Measurements from ENCODE around the gene RXRA. TPM values are rescaled to one million over a fixed set of nuclear protein-coding genes. Genes with fewer than 3 reads are reported as not detected.

Gene RXRA
- total and polyA plus RNA-seq, 2 of the 13 experiments (the other 11 are each of a cell fraction or from before 2014, with no cell fraction given), result 18.9 to 29.2 TPM

DNA sequence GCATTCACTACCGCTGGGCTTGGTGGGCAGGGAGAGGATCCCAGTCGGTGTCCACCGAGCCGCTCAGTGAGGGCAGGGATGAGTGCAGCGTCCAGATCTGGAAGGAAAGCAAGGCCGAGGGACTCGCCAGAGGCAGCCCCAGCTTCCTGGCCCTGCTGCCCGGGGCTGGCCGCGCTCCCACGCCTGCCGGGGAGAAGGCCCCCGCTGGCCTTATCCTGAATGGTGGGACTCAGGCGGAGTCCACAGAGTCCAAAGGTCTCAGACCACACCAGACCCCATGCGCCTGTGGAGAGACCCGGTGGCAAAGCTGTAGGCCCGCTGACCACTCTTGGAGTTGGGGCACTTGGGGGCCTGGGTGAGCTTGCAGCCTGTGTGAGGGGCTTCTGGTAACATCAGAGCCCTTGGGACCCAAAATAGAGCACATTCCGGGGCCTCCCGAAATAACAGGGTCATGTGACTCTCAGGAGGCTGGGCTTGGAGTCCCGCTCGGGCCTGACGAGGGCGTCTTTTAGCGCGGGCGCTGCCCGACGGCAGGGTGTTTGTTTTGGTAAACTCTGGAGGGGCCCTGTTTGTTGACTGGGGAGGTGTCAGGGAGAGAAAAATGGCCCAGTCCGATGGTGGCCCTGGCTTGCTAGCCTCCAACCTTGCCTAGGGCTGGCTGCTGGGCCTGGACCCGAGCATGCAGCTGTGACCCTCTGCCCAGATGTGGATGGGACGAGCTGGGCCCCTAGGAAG, 2.8 kb downstream of the RXRA start (continued):
- TF ChIP-seq, protein P1, sequence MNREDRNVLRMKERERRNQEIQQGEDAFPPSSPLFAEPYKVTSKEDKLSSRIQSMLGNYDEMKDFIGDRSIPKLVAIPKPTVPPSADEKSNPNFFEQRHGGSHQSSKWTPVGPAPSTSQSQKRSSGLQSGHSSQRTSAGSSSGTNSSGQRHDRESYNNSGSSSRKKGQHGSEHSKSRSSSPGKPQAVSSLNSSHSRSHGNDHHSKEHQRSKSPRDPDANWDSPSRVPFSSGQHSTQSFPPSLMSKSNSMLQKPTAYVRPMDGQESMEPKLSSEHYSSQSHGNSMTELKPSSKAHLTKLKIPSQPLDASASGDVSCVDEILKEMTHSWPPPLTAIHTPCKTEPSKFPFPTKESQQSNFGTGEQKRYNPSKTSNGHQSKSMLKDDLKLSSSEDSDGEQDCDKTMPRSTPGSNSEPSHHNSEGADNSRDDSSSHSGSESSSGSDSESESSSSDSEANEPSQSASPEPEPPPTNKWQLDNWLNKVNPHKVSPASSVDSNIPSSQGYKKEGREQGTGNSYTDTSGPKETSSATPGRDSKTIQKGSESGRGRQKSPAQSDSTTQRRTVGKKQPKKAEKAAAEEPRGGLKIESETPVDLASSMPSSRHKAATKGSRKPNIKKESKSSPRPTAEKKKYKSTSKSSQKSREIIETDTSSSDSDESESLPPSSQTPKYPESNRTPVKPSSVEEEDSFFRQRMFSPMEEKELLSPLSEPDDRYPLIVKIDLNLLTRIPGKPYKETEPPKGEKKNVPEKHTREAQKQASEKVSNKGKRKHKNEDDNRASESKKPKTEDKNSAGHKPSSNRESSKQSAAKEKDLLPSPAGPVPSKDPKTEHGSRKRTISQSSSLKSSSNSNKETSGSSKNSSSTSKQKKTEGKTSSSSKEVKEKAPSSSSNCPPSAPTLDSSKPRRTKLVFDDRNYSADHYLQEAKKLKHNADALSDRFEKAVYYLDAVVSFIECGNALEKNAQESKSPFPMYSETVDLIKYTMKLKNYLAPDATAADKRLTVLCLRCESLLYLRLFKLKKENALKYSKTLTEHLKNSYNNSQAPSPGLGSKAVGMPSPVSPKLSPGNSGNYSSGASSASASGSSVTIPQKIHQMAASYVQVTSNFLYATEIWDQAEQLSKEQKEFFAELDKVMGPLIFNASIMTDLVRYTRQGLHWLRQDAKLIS (CRISPR knock-in tag; IDR thresholded peaks at IDR 0.05), result no peak
- TF ChIP-seq NBN (conservative IDR thresholded peaks at IDR 0.05), result no peak
- TF ChIP-seq ZNF30 (CRISPR knock-in tag; IDR thresholded peaks at IDR 0.05), result no peak
- TF ChIP-seq ZNF225 (CRISPR knock-in tag; IDR thresholded peaks at IDR 0.05), result no peak
- TF ChIP-seq MEF2D (CRISPR knock-in tag; IDR thresholded peaks at IDR 0.05), result peak; percentile 88
- TF ChIP-seq FOSL1 (CRISPR knock-in tag; IDR thresholded peaks at IDR 0.05; ENCODE audit: borderline replicate concordance), result no peak
- TF ChIP-seq ZSCAN31 (CRISPR knock-in tag; IDR thresholded peaks at IDR 0.05; ENCODE audit: low read depth), result peak; percentile 84; the same call in 1 of the 2 replicates
- no peak for TF ChIP-seq SIX1 (CRISPR knock-in tag; IDR thresholded peaks at IDR 0.05; ENCODE audit: borderline replicate concordance)
- peak; percentile 10; the same call in 1 of the 2 replicates for TF ChIP-seq FOXO1 (CRISPR knock-in tag; IDR thresholded peaks at IDR 0.05)
- peak; percentile 53; the same call in 1 of the 2 replicates for TF ChIP-seq TOPORS (CRISPR knock-in tag; IDR thresholded peaks at IDR 0.05)
- TF ChIP-seq AGO1 (IDR thresholded peaks at IDR 0.05; ENCODE audit: low read depth, low read length, poor library complexity, severe bottlenecking), result peak; percentile 28
- TF ChIP-seq TBX2 (CRISPR knock-in tag; IDR thresholded peaks at IDR 0.05; ENCODE audit: borderline replicate concordance), result peak; percentile 83
- no peak for TF ChIP-seq SETDB1 (CRISPR knock-in tag; IDR thresholded peaks at IDR 0.05; ENCODE audit: borderline replicate concordance)
- TF ChIP-seq, protein P2, sequence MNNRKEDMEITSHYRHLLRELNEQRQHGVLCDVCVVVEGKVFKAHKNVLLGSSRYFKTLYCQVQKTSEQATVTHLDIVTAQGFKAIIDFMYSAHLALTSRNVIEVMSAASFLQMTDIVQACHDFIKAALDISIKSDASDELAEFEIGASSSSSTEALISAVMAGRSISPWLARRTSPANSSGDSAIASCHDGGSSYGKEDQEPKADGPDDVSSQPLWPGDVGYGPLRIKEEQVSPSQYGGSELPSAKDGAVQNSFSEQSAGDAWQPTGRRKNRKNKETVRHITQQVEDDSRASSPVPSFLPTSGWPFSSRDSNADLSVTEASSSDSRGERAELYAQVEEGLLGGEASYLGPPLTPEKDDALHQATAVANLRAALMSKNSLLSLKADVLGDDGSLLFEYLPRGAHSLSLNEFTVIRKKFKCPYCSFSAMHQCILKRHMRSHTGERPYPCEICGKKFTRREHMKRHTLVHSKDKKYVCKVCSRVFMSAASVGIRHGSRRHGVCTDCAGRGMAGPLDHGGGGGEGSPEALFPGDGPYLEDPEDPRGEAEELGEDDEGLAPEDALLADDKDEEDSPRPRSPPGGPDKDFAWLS (CRISPR knock-in tag; IDR thresholded peaks at IDR 0.05; ENCODE audit: borderline replicate concordance), result no peak
- no peak for TF ChIP-seq DNMT1 (CRISPR knock-in tag; IDR thresholded peaks at IDR 0.05)
- no peak for TF ChIP-seq ZNF331 (CRISPR knock-in tag; IDR thresholded peaks at IDR 0.05)
- TF ChIP-seq, protein P3, sequence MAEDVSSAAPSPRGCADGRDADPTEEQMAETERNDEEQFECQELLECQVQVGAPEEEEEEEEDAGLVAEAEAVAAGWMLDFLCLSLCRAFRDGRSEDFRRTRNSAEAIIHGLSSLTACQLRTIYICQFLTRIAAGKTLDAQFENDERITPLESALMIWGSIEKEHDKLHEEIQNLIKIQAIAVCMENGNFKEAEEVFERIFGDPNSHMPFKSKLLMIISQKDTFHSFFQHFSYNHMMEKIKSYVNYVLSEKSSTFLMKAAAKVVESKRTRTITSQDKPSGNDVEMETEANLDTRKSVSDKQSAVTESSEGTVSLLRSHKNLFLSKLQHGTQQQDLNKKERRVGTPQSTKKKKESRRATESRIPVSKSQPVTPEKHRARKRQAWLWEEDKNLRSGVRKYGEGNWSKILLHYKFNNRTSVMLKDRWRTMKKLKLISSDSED (CRISPR knock-in tag; IDR thresholded peaks at IDR 0.05), result no peak
- no peak for TF ChIP-seq ZNF432 (CRISPR knock-in tag; IDR thresholded peaks at IDR 0.05; ENCODE audit: borderline replicate concordance)
- TF ChIP-seq CEBPG (CRISPR knock-in tag; IDR thresholded peaks at IDR 0.05), result no peak
- TF ChIP-seq HOXA3 (CRISPR knock-in tag; IDR thresholded peaks at IDR 0.05), result no peak
- no peak; the same call in 1 of the 2 replicates for TF ChIP-seq ELF3 (CRISPR knock-in tag; IDR thresholded peaks at IDR 0.05)
- TF ChIP-seq SKI (IDR thresholded peaks at IDR 0.05; ENCODE audit: partially characterized antibody), result peak; percentile 52
- TF ChIP-seq IKZF1 (IDR thresholded peaks at IDR 0.05), result no peak
- TF ChIP-seq, protein P4, sequence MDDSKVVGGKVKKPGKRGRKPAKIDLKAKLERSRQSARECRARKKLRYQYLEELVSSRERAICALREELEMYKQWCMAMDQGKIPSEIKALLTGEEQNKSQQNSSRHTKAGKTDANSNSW (CRISPR knock-in tag; IDR thresholded peaks at IDR 0.05; ENCODE audit: borderline replicate concordance), result no peak
